Glomerular visceral epithelial cell (primary cell): ENCODE data around the gene SUPT3H.
"Not testable (repeated sequence)": the region's sequence is repeated elsewhere in the genome, so short reads cannot be mapped to it uniquely, and the experiment has no call there.

Source experiments
- DNase-seq: peaks from one replicate; pipeline ENCODE4 v3.0.0-alpha.2; 2016; ENCODE audit errors: extremely low spot score

SUPT3H gene

DNA sequence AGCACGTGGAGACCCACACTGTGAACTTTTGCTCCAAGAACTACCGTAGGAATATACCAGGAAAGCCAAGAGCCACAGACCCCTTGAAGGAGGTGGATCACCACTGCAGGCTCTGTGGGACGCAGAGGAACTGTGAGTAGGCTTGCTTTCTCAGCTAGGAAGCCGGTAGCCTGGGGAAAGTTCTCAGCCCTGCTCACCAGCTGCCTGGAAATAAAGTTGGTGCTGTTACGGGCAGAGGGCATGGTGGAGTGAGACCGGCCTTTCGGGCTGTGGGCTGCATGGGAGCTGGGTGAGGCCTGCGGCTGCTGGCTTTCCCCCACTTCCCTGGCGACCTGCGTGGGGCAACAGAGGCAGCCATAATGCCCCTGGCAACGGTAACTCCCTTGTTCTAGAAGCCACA, 422.6 kb downstream of the SUPT3H start:
- no peak for DNase-seq

DNA sequence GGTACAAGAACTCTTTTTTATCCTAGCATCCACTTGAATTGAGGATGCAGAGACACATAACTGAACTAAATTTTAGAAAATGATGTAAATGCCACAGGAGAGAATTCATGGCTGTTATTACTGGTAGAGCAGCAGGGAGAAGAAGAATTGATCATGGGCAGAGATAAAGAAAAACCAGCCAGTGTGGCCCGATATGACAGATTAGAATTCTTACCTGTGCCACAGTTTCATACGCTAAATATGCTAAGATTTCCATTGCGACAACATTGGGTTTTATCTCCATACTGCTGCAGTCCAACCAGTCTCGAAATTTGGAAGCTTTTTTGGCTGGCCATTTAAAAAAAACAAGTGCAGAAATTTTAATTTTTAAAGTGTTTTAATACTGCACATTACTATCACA, 423.5 kb downstream of the SUPT3H start:
- no peak for DNase-seq

DNA sequence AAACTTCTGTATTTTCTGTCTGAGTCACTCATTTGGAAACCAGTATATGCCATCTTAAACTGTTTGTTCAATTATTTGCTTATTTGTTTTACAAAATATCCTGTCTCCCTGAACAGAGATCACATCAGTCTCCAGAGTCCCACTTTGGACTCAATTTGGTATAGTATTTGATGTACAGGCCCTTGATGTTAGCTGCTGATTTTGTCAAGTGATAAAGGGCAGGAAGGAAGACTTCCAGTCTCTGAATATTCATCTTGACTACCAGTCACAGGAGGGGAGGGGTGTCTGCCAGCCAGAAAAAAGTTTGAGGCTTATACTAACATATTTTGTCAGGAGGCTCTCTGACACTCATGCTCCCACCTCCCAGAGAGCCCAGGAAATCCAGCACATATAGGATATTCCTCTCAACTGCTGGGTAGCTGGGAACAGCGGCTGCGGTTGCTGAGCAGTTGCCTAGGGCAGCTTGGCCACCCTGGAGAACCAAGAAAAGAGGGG, 426.4 kb downstream of the SUPT3H start:
- no peak for DNase-seq

DNA sequence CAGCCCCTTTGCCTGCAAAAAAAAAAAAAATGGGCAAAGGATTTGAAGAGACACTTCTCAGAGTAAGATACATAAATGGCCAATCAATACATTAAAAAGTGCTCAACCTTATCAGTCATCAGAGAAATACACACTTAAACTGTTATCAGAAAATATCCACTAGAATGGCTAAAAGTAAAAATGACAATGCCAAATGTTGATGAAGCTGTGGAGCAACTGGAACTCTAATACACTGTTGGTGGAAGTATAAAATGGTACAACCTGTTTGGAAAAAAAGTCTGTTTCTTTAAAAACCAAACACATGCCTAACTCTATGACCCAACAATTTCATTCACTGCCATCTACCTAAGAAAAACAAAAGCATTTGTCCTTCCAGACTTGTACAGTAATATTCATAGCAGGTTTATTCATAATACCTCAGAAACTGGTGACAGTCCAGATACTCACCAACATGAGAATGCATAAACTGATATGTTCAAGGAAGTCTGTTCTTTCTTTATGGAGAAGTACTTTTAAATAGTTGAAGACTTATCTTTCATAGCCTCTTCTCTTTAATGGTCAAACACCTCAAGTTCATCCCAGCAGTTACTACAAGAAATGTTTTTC, 428.0 kb downstream of the SUPT3H start:
- DNase-seq, result no peak

DNA sequence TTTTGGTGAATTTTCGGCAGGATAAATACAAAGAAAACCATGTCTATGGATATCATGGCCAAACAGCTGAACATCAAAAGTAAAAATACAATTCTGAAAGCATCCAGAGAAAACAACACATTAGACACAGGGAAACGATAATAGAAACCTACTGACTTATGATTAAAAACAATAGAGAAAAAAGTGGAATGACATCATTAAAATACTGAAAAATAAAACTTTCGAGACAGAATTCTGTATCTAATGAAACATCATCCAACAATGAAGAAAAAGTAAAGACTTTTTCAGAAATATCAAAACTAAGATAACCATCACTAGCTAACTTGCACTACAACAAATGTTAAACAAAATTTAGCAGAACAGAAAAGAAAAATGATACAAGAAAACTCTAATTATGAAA, 434.2 kb downstream of the SUPT3H start:
- DNase-seq, result no peak

DNA sequence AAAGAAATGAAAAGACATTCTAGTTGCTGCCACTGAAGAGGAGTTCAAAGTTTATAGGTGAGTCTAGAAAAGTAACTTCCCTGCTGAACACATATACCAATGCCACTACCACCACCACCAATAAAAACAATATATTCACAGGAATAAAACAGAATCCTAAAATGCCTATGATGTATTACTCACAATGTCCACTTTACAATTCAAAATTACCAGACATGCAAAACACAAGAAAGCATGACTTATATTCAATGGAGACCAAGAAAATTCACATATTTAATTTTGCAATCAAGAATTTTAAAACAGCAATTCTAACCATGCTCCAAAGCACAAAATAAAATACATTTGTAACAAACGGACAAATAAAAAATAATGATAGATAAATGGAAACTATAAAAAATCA, 434.9 kb downstream of the SUPT3H start:
- no peak for DNase-seq

DNA sequence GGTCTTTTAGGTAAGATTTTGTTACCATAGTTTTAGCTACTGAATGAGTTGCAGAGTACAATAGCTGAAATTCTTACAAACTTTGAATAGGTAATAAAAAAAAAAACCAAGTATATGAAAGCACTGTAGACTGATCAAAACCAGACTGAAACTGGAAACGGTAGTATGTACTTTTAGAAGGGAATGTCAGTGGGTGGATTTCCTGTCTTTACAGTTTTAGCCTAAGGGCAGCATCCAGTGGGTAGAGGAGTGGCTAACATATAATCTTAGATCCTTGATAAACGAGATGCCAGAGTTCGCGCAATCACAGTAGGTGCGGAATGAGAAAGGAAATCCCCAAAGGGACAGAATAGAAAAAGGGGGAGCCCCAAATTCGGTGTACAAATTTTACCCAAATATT, 435.5 kb downstream of the SUPT3H start:
- DNase-seq, result no peak

DNA sequence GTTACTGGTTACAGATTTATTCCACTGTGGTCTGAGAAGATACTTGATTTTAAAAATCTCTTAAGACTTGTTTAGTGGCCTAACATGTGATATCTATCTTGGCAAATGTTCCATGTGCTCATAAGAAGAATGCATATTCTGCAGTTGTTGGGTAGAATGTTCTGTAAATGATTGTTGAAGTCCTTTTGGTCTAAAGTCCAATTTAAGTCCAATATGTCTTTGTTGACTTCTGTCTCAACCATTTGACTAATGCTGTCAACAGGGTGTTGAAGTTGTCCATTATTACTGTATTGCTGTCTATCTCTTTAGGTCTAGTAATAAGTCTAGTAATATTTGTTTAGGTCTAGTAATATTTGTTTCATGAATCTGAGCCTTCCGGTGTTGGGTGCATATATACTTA, 437.4 kb downstream of the SUPT3H start:
- DNase-seq, result no peak

DNA sequence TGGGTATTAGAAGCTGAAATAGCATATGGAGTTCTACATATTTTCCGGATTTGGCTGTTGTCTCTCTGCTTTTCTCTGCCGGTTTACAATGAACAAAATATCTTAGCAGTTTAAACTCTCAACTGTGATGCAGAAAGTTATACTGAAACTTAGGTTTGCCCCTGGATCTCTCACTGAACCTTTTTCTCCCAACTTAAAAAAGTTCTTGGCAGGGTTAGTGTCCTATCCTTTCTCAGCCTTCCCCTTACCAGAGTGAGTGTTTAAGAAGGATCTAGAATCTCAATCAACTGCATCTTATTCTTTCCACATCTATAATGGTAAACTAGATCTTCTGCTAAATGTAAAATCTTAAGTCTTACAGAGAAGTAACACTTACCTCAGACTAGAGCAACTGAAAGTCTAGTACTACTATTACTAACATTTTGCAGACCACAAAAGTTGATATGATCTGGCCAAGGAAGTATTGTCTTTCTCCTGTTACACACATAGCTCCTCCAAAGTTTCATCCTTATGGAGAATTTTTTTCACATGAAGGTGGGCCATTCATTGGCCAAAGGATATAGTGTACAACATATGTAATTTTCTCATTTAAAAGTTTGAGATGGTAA, 441.9 kb downstream of the SUPT3H start:
- DNase-seq, result no peak

DNA sequence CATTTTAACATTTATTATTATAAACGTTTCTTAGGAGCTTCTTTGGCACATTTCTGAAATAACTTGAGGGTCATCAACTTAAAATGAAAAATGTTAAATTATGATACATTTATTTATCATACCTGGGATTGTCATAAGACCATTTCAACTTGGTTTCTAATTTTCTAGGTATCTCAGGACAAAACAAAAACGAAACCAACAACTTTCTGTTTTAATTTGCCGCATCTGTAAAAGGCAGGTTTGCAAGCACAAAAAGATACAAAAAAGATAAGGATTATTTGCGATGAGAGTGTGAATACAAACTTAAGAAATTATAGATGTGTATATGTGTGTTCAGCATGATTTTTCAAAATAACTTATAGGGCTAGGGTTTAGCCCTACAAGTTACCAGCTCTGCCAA, 444.6 kb downstream of the SUPT3H start:
- no peak for DNase-seq

DNA sequence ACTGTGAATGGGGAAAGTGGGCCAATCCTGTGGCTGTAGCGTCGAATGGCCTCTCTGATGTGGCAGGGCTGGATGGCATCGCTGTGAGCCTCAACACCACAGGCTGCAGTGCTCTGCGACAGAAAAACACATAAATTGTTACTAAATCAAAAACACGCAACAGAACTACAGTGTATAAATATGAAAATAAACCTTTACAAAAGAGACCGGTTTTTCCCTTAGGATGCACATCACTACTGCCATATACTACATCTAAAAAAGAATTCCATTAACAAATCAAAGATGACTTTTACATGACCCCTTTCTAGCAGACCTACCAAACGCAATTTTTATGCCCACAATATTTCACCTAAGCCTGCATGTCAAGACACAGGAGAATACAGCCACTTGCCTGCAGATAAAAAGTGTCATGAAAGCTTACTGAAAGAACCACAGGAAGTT, 445.1 kb downstream of the SUPT3H start:
- DNase-seq, result no peak

DNA sequence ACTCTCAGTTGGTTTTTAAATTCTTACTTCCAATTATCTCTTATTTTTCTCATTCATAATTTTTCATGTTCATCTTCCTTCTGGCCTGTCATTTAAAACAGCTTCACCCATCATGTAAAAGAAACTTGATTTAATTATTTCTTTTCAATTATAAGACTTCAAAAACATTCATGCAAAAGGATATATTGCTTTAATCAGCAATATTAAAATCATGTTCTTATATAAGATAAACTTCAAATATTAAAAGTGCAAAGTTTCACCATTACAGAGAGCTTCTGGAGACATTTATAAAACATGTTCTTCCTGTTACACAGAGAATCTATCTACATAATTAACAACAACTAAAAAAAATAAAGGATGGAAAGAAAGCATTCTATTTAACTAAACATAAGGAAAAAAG, 446.3 kb downstream of the SUPT3H start:
- DNase-seq, result no peak

DNA sequence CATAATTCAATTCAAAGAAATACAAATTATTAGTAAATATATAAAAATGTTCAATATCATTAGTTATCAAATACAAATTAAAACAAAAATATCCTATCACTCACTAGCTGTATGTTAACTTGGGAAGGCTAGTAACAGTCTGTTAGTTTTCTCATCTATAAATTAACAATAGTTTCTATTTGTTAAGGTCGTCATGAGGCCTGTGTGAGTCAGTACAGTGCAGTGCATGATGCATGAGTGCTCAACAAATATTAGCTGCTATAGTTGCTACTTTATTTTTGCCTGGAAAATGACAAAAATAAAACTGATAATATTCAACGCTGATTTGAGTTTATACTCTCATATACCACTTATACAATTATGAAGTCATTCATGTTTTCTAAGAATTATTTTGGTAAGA, 451.2 kb downstream of the SUPT3H start:
- peak; percentile 13 for DNase-seq

DNA sequence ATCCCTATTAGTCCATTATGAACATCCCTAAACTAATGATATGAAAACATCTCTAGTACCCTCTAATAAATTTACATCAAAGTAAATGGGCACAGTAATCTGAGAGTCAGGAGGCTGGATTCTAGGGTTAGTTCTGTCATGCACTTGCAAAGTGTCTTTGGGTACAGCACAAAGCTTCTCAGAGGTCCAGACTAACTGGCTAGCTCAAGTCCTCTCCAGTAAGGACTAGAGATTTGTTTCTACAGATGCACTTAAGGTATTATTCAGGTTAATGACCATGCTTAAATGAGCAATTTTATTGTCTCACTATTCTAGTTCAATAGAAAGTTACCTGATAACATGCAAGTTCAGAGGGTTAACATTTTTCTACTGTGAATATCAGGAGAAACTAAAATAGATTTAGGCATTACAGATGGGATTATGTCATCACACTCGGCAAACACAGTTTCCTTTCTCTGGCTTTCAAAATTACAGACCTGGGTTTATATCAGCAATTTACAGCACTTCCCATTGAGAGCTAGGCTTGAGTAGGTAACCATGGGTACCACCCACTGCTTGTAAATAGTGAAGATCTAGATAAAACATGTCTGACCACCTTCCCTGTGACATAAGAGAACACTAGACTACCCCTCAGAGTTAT, 452.5 kb downstream of the SUPT3H start:
- peak; percentile 49 for DNase-seq

DNA sequence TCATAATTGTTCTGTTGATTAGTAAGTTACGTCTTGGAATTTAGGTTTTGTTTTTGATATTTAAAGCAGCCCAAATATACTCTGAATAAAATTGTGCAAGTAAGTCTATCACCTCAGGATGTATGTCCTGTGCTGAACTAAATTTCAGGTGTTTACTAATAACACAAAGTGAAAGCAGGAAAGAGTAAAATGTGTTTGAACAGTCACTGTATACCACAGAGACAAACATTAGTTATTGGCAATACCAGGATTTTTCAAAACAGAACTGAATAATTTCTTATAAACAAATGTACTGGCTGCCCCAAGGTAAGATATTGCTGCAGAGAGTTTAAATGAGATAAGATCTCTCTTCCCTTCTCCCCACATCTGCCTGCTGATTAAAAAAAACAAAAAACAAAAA, 454.3 kb downstream of the SUPT3H start:
- no peak for DNase-seq

DNA sequence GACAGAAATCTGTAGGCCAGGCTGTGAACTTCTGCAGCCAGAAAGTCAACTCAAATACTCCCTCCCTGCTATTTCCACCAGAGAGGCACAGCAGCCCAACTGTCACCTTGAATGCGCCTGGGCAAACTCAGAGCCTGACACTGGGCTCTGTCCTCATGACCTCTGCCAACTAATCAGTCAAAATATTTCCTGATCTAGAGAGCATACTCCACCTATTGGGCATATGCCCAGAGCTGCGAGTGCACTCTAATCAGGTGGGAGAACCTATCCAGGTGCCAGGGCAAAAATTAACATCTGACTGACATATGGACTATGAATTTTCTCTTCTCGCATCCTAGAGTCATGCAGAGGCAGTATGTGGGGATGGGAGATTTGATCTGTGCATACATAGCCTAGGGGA, 455.9 kb downstream of the SUPT3H start:
- no peak for DNase-seq

DNA sequence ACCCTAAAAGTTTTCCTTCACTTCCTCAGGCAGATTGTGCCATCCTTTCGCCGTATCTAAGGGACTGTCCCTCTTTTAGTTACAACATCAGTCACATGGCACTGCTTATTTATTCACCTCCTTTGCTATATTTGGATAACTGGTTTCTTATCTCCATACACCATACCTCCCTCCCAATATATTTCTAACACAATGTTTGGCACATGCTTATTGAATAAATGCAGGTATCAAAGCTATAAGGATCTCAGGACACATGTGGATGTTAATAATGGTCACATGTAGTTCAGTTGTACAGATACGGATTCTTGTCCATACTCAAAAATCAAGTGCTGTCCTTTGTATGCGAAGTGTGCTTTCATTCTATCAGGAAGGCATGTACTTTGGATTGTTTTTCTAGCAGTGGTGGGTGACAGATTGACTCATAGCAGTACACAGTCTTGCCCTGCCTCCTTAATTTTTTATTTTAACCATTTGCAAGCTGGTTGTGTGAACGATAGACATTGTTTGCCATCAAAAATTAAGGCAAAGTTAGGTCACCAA, 456.7 kb downstream of the SUPT3H start:
- DNase-seq, result peak; percentile 7

DNA sequence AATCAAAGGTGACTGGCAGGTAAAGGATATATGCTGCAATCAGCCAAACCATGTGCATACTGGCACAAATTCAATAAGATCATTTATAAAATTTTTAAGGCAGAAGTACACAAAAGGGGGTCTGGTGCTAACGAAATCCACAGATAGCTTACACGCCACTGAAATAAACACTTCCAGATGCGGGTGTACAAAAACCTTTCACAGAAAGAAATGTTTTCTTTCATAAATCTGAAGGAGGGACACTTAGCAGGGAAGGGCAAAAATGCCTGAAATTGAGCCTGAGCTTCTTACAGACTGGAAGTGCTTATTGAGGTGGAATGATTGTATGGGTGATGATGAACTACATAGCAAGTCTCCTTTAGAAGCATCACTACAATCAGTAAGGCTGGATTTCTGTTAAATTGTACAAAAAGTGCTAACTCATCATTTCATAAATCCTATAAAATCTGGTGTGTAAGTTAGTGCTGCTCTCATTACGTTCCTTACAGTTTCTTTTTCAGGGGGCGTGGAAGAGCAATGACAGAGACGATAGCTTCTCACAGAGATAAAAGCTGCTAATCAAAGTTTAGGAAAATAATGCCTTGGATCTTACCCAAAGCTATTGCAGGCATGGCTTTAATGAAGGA, 458.9 kb downstream of the SUPT3H start:
- DNase-seq, result no peak

DNA sequence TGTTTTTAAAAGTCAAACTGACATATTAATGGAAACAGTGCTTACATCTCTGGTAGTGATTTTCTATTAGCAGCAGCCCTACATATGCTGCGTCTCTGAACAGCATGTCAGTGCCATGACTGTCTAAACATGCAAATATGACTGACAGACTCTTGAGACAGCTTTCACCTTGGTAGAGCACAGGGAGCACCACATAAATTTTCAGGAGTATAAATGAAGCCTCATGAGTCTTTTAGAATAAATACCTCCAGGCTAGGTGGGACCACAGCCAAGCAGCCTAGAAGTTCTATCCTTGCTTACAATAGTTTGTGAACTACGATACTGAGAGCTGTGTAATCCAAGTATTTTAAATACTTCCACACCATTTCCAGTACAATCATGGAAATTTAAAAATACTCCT, 460.3 kb downstream of the SUPT3H start:
- DNase-seq, result no peak

DNA sequence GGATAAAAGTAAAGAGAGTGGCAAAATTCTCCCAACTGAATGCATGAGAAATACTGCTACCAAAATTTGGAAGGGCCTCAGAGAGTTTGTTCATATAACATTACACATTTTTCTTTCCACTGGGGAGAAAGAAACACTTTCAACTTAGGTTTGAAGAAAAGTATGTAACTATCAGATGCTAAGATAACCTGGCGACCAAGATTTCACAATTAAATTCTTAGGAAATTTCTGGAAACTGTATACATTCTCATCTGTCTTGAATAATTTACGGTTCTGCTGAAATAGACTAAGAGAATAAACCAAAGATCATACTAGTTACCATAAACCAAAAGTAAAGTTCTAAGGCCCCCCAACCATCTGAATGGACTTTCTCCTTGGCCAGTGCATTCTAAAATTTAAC, 462.6 kb downstream of the SUPT3H start:
- DNase-seq, result no peak

DNA sequence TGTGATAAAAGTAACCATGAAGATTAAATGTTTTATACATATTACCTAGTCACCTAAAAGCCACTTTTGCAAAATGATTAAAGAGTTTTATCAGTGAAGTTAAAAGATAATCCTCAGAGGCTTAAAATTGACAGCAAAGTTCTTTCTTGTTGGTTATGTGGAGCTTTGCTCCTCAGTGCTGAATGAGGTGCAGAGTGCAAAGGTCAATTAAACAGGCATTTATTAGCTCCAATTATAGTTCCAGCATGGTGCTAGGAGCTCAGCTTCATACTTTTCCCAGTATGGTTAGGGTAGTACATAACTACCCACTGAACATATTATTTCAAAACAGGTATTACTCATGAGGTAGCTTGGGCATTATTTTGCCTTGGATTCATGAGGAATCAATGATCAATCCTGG, 463.6 kb downstream of the SUPT3H start:
- no peak for DNase-seq

DNA sequence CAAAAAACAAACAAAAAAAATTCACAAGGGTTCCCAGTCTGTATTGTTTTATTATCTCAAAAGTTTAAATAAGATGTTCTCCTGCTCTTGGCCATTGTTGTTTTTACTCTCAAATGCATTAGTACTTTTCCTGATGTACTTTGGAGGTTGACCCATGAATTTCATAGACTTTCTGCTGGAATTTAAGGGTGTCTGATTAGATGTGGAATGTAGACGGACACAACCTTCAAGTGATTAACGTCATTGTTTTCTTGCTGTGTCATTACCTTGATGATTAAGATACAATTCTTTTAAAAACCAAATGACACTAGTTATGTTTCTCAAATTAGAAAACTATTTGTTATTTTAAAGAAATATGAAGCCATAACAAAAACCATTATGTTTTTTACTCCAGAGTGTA, 471.0 kb downstream of the SUPT3H start:
- no peak for DNase-seq

DNA sequence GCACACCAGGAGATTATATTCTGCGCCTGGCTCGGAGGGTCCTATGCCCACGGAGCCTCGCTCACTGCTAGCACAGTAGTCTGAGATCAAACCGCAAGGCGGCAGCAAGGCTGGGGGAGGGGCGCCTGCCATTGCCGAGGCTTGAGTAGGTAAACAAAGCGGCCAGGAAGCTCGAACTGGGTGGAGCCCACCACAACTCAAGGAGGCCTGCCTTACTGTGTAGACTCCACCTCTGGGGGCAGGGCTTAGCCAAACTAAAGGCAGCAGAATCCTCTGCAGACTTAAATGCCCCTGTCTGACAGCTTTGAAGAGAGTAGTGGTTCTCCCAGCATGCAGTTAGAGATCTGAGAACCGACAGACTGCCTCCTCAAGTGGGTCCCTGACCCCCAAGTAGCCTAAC, 477.4 kb downstream of the SUPT3H start:
- DNase-seq, result not testable (repeated sequence)
